Measurements from ENCODE around the gene MOB3C.

MOB3C gene

GRCh38 chr1:46583494-46583893, 33.1 kb downstream of the MOB3C start:
- no peak overlapping the region for H3K4me3 ChIP-seq (ENCODE audit: low read depth, low read length)
- DNase-seq (ENCODE audit: low read depth) = no peak
- TF ChIP-seq, protein P1, sequence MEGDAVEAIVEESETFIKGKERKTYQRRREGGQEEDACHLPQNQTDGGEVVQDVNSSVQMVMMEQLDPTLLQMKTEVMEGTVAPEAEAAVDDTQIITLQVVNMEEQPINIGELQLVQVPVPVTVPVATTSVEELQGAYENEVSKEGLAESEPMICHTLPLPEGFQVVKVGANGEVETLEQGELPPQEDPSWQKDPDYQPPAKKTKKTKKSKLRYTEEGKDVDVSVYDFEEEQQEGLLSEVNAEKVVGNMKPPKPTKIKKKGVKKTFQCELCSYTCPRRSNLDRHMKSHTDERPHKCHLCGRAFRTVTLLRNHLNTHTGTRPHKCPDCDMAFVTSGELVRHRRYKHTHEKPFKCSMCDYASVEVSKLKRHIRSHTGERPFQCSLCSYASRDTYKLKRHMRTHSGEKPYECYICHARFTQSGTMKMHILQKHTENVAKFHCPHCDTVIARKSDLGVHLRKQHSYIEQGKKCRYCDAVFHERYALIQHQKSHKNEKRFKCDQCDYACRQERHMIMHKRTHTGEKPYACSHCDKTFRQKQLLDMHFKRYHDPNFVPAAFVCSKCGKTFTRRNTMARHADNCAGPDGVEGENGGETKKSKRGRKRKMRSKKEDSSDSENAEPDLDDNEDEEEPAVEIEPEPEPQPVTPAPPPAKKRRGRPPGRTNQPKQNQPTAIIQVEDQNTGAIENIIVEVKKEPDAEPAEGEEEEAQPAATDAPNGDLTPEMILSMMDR (IDR thresholded peaks at IDR 0.05; ENCODE audit: control insufficient read depth, extremely low read depth, insufficient read depth) = no peak

- H3K4me3 ChIP-seq (ENCODE audit: low read depth, low read length) = no peak overlapping the region
- no peak for DNase-seq (ENCODE audit: low read depth)
- TF ChIP-seq, protein P1 (IDR thresholded peaks at IDR 0.05; ENCODE audit: control insufficient read depth, extremely low read depth, insufficient read depth) = no peak
Measured at GRCh38 chr1:46582972-46583371, 33.6 kb downstream of the MOB3C start.

- no peak for DNase-seq (ENCODE audit: low read depth)
- H3K4me3 ChIP-seq (ENCODE audit: low read depth, low read length) = no peak overlapping the region
- TF ChIP-seq, protein P1 (IDR thresholded peaks at IDR 0.05; ENCODE audit: control insufficient read depth, extremely low read depth, insufficient read depth) = no peak
Measured at GRCh38 chr1:46581681-46582455, 34.7 kb downstream of the MOB3C start.

GRCh38 chr1:46580140-46580903, 36.3 kb downstream of the MOB3C start:
- TF ChIP-seq, protein P1 (IDR thresholded peaks at IDR 0.05; ENCODE audit: control insufficient read depth, extremely low read depth, insufficient read depth) = no peak
- no peak overlapping the region for H3K4me3 ChIP-seq (ENCODE audit: low read depth, low read length)
- no peak for DNase-seq (ENCODE audit: low read depth)

DNA sequence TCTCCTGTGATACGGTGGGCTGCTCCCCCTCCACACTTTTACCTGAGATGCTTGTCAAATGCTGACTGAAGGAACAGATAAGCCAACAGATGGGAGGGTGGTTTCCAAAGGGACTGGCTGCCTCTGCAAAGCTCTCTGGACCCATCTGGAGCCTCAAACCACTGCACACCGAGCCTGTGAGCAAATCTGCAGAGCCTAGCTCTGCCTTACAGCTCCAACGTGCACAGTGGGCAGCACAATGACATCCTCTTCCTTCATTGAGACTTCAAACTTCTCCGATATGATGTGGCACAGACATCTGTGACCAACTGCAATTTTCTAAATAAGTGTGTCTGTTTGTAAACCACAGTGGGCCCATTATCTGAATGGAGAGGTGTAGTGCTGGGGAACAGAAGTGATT, 38.9 kb downstream of the MOB3C start:
- TF ChIP-seq, protein P1 (IDR thresholded peaks at IDR 0.05; ENCODE audit: control insufficient read depth, extremely low read depth, insufficient read depth) = no peak
- H3K4me3 ChIP-seq (ENCODE audit: low read depth, low read length) = no peak overlapping the region
- DNase-seq (ENCODE audit: low read depth) = no peak

DNA sequence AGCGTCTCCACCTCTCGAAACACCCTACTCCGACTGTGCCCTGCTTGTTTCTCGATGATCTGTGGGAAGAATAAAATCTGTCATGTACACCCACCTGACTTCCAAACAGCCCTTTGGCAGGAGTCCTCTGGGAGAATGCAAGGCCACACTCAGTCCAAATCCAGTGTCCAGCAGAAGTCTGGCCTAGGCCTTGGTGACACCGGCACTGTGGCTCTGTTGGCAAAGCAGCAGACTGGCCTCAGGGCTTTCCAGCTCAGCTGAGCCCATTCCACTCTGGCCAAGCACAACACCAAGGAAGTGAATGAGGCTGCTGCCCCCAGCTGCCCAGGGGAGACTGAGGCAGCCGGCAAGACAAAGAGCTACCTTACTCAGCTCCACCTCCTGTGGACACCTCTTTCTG, 40.0 kb downstream of the MOB3C start:
- no peak for DNase-seq (ENCODE audit: low read depth)
- TF ChIP-seq, protein P1 (IDR thresholded peaks at IDR 0.05; ENCODE audit: control insufficient read depth, extremely low read depth, insufficient read depth) = no peak
- H3K4me3 ChIP-seq (ENCODE audit: low read depth, low read length) = no peak overlapping the region

Measured in LNCaP clone FGC (cell line).